GM19351 (cell line): ENCODE data around the gene FBXO24.
"Not testable (repeated sequence)": the region's sequence is repeated elsewhere in the genome, so short reads cannot be mapped to it uniquely, and the experiment has no call there.

ENCODE experiments used
- ATAC-seq: cut with Tn5 transposase; IDR thresholded peaks from one replicate; pipeline ENCODE4 v1.9.1; 2021; ENCODE audit warnings: mild to moderate bottlenecking, moderate library complexity; ENCODE audit not compliant: unreplicated experiment

Gene FBXO24

DNA sequence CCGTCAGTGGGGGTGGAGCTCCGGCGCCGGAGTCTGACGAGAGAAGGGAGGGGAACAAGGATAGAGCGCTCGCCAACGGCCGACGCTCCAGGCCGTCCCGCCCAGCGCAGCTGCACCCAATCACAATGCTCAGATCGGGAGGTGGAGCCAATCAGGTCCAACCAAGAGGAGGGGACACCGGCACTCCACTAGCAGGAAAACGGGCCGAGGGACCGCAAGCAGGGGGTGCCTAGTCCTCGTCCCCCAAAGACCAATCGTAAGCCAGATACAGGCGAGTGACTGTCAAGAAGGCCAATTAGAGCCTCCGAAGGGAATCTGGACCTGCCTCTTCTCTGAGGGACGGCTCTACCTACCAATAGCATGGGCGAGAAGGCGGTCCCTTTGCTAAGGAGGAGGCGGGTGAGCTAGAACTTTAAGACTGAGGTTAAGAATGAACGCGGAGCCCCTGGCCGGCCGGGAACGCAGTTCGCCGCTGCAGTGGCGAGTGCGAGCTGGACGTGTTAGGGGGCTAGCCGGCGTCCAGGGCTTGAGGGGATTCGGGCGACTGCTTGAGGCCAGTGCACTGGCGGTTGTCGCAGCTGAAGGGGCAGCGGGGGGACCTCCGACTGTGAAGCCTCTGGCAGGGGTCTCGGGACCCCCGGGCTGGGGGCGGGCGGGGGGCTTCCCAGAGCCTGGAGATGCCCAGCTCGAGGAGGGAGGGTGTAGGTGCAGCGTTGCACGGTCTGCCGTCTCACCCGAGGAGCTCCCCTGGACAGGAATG lies at the start of gene FBXO24:
FBXO24 (plus strand) TSS at position 63 of the 760 bp plus-strand sequence; CDS start at position 361, 298 bp downstream.
- ATAC-seq: peak; percentile 86

- not testable (repeated sequence) for ATAC-seq
Observed at GRCh38 chr7:100536695-100537094, 49.4 kb upstream of the FBXO24 start.

DNA sequence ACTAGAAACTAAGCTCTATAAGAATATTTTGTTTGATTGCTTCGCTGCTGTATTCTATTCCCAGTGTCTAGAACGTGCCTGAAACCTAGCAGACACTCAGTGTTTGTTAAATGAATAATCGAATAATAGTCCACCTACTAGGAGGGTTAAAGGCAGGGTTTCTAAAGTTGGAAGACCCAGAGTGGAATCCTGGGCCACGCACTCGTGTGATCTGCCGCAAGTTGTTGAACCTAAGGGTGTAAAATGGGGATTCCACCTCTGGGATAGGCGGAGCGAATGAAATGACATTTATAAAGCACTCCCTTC lies 47.8 kb upstream of the FBXO24 start:
- peak; percentile 4 for ATAC-seq

DNA sequence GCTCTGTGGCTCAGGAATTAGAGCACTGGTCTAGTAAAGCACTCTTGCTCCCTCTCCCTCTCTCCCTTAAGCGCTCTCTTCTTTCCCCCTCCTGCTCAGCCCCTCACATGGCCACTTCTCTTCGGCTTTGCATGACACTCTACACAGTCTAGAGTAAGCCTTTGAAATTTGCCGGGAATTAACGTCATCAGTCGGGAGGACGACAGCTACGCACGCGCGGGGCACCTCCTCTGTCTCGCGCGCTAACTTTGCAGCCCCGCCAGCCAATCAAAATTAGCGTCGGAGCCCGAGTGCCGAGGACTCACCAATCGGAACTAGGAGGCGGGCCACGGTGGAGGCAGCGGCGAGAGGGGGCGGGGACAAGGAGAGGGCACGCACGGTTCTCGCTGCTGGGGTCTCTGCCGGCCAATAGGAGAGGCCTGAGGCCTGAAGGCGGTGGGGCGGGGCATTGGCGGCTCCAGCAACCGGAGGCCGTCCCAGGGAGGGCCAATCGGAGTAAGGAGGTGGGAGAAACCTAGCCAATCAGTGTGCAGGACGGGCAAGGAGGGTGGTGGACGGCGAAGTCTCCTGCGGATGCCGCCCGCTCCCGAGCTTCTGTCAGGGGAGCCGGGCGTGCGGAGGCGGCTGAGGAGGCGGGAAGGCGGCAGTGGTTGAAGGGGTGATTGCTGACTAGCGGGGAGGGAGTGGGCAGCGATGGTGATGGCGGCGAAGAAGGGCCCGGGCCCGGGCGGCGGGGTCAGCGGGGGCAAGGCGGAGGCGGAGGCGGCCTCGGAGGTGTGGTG lies 47.3 kb upstream of the FBXO24 start, which contains the start of gene AGFG2:
AGFG2 (plus strand) TSS at position 550 of the 782 bp plus-strand sequence; CDS start at position 694, 144 bp downstream.
- peak; percentile 92 for ATAC-seq

GRCh38 chr7:100539436-100540006 lies 46.6 kb upstream of the FBXO24 start:
- ATAC-seq: no peak

- ATAC-seq: no peak
Observed at GRCh38 chr7:100540073-100540723, 45.9 kb upstream of the FBXO24 start.

- not testable (repeated sequence) for ATAC-seq
Observed at GRCh38 chr7:100541309-100541708, 44.8 kb upstream of the FBXO24 start.

GRCh38 chr7:100543586-100543985 lies 42.5 kb upstream of the FBXO24 start:
- ATAC-seq: no peak

DNA sequence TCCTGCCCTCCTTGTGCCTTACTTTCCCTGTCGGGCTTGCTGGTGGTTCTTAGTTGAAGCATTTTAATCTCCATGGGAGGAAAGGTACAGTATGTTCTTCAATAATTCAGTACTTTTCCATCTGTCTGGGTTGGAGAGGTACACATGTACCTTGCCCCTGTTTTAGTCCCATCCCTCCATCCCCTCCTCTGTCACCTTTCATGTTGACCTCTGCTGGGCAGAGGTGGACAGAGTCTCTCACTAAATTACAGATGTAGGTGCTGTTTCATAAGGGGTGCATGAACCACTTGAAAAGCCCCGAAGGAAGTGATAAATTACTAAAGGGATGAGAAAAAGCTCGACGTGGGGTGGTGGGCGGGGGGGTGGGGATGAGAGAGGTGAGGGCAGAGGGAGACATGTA lies 41.7 kb upstream of the FBXO24 start:
- no peak for ATAC-seq

DNA sequence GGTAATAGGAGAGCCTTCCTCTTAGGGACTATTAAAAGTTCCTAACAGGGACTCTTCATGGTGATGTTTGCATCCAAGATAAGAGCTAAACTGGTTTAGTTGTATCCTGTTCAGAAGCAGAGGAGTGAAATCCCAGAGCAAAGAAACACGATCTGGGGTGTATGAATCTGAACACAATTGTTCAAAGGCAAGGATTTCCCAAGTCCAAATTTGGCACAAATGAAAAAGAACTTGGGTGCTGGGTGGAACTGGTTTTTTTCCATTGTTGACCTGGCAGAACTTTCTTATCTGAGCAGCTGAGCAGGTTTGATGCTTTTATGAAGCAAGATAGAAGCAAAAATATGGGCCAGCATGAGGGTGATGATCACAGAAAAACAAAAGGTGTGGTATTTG lies 41.2 kb upstream of the FBXO24 start:
- no peak for ATAC-seq

GRCh38 chr7:100545360-100546128 lies 40.6 kb upstream of the FBXO24 start:
- ATAC-seq: peak; percentile 55

DNA sequence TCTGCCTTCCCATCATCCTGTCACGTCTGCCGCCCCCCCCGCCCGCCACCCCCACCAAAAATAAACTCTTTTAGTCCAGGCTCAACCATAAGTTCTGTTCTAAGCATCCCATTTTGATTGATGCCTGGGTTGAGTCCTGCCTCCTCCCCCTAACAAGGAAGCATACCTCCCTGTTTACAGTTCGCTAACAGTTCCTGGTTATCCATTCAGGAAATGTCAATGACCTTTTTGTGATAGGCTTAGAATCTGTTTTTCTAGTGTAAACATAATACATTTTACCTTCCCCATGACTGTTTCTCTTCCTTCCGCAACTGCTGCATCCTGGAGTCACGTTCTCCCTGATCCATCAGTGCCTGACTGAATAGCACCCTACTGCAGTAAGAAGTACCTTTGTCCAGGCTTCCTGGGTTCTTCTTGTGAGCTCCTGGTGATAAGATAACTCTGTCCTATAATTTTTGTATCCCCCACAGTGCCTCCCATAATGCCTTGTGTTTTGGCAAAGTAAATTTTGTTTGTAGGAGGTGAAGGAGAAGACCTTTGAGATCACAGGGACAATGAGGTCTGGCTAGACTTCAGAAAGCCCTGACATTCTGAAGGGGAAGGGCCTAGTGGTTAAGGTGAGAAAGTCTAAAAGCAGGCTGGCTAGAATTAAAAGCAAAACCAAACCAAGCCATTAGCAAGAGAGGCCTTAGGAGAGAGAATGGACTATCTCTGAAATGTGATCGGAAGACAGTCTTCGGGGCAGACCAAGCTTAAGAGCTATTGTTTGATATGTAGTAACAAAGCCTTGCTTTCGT lies 39.8 kb upstream of the FBXO24 start:
- ATAC-seq: peak; percentile 42

DNA sequence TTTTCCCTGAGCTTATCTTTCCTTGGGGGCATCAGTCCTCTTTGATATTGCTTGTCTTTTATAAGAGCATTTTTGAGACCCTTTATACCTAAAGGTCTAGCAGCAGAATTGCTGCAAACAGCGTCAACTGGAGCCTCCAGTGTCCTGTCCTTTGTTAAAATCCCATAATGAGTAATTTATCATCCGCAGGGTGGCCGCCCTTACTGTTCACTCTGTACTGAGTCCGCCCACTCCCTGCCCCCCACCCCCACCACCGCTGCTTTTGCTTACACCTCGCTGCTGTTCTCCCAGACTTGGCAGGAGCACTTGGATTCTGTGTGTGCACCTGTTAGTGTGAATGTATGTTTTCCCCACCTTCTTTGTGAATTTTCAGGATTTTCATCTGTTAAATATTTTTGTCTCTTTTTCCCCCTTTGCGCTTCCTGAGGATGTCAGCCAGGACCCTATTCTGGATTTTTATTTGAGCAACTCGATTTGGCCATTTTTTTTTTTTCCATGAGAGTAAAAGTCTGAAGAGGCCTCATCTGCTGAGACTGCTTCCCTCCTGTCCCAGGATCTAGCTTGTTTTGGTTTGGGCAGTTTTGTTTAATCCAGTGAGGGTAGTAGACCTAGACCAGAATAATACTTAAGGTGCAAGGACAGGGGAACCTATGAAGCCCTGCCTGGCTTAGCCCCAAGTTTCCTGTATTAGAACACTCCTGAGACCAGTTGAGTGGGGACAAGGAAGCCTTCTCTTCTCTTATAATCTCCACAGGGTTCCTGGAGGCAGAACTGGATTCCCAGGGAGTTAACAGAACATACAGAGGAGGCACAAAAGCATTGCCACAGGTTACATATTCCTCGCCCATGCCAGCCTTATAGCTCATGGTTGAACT lies 39.0 kb upstream of the FBXO24 start:
- ATAC-seq: no peak

DNA sequence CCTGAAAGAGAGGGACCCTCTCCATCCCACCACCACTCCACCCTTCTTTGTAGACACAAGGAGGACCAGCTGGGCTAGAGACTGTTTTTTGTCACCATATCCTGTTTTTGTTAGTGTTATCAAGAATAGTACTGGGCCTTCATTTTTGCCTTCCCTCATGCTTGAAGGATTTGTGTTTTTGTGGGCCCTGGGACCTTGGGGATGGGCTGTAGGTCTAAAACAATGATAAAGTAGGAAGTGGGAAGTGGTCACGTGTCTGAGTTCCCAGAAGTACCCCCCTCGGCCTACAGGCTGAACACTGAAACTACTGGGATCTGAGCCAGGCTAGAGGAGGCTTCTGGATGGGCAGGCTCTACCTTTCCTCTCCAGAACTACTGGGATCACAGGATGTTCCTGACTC lies 38.3 kb upstream of the FBXO24 start:
- ATAC-seq: no peak

DNA sequence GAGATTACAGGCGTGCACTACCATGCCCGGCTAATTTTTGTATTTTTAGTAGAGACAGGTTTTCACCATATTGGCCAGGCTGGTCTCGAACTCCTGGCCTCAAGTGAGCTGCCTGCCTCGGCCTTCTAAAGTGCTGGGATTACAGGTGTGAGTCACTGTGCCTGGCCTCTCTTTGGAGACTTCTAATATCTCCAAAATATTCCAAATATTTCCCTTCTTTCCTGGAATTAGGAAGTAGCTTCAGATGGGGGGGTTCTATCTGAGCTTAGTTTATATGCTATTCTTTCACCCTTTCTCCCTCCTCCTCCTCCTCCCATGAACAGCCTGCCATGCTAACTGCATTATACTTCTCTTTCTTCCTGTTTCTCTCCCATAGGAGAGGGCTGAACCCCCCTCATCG lies 37.7 kb upstream of the FBXO24 start:
- not testable (repeated sequence) for ATAC-seq

DNA sequence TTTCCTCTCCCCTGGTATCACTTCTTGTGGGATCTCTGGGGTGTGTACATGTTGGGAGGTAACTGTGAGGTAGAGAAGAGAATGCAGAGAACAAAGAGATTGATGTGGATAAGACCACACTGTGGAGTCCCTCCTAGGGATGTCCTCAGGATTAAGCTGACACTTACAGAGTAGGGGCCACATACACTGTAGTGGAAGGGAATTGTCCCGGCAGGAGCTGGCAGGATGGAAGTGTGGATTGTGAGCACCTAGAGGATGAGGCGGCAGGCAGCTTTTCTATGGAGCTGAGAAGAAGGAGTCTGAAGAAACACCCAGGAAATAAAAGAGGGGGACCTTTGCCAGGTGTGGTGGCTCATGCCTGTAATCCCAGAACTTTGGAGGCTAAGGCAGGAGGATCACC lies 33.6 kb upstream of the FBXO24 start:
- ATAC-seq: no peak

DNA sequence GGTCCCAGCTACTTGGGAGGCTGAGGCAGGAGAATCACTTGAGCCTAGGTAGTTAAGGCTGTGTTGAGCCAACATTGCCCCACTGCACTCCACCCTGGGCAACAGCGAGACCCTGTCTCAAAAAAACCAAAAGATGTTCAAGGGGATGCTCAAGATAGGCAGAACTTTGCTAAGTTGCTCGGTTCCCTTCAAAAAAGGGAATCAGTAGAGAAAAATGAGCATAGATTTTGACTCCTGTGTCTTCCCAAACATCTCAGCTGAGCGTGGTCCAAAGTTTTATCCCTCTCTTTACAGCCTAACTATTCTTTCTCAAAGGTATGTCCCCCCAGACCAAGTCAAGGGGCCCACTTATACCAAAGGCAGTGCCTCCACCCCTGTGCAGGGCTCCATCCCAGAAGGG lies 33.1 kb upstream of the FBXO24 start:
- no peak for ATAC-seq

DNA sequence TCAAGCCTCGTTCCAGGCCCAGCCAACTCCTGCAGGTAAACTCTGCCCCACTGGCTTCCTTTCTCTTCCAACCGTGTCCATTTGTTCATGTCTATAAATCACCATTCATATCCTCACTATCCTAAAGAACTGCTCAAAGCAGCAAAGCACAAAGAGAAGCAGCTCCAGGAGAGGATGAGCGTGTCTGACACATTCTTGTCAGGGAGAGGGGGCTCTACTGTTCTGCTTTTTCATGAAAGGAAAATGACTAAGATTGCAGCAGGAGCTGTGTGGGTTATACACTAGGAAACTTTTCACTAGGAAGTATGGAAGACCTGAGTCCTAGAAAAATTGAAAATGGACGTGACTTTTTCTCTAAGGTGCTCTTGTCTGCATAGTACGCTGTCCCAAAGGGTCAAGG lies 30.4 kb upstream of the FBXO24 start:
- ATAC-seq: no peak

DNA sequence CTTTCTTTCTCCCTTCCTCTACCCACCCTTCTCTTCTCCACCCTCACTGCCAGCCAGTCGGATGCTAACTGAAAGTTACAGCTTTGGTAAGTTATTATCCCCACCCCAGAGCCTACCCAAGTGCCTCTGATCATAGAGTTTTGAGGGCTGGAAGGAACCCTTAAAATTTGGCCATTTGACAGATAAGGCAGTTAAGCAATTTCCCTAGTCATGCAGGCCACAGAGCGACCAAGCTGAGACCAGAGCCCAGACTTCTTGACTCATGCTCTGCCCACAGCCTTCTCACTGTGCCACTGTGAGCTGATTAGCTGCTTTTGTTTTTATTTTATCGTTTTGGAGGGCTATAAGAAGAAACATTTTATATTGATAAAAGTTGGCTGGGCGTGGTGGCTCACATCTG lies 29.6 kb upstream of the FBXO24 start:
- ATAC-seq: no peak
